PC-3 (cell line): ENCODE measurements around the gene USP46.

Experiments used
- EZH2 ChIP-seq: fragments of 300-600 bp; sonication (generic); IDR thresholded peaks from one replicate; pipeline ENCODE4 v1.6.1; 2017; ENCODE audit warnings: antibody characterized with exemption, mild to moderate bottlenecking, low read length; ENCODE audit not compliant: unreplicated experiment
- EZH2phosphoT487 ChIP-seq: fragments of 300-600 bp; sonication (generic); IDR thresholded peaks from 2 replicates; pipeline ENCODE4 v1.6.1; 2018; ENCODE audit warnings: mild to moderate bottlenecking, antibody characterized with exemption, low read length, borderline replicate concordance
- TF ChIP-seq, protein P1 (sequence below): fragments of 300-600 bp; sonication (generic); conservative IDR thresholded peaks from 2 replicates; pipeline ENCODE4 v1.5.1; 2017; ENCODE audit warnings: antibody characterized with exemption, low read depth, mild to moderate bottlenecking, low read length

DNA sequence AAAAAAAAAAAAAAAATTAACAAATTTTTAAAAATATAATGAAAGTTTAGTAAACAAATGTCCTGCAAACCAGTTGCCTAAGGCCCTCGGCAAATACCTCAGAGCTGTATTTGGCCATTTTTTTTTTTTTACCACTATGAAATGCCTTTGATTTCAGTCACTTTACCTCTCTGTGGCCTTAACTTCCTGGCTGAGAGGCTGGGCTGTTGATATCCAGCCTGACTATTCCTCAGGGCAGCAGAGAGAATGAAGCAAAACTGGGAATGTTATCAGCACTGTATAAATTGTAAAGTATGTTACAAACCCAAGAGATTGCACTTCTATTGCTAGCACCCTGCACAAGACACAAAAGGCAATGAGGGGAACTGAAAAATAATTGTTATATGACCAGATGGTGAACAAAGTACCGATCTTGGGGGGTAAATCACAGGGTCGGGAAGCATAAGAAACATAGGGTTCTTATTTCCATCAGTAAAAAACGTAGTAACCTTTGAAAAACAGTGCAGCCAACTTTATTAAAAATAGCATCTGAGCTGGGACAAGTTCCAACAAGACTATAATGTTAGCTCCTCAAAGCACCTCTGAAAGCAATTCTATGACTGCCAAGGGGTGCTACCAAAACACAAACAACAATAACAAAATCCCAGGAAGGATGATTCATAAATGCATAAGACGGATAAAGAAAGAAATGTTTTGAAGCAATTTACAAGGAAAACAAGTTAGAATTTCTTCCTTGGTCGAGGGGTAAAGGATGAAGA, 18.1 kb downstream of the USP46 start:
- TF ChIP-seq, protein P1, sequence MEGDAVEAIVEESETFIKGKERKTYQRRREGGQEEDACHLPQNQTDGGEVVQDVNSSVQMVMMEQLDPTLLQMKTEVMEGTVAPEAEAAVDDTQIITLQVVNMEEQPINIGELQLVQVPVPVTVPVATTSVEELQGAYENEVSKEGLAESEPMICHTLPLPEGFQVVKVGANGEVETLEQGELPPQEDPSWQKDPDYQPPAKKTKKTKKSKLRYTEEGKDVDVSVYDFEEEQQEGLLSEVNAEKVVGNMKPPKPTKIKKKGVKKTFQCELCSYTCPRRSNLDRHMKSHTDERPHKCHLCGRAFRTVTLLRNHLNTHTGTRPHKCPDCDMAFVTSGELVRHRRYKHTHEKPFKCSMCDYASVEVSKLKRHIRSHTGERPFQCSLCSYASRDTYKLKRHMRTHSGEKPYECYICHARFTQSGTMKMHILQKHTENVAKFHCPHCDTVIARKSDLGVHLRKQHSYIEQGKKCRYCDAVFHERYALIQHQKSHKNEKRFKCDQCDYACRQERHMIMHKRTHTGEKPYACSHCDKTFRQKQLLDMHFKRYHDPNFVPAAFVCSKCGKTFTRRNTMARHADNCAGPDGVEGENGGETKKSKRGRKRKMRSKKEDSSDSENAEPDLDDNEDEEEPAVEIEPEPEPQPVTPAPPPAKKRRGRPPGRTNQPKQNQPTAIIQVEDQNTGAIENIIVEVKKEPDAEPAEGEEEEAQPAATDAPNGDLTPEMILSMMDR, result no peak
- TF ChIP-seq EZH2, result no peak
- TF ChIP-seq EZH2phosphoT487, result no peak
